Fibroblast of mammary gland (primary cell): Measurements from ENCODE around the gene TMEM50B.

ENCODE experiments used
- DNase-seq: peaks from one replicate; pipeline ENCODE4 v3.0.0-alpha.2; 2010; ENCODE audit warnings: low read depth
- H3K4me3 ChIP-seq: 2 replicates; pipeline ENCODE4 v1.5.1; 2011; ENCODE audit warnings: low read depth, mild to moderate bottlenecking, low read length, moderate library complexity; ENCODE audit not compliant: control insufficient read depth
- TF ChIP-seq, protein P1 (sequence below): conservative IDR thresholded peaks from 2 replicates; pipeline ENCODE4 v1.5.1; 2011; ENCODE audit warnings: low read depth, low read length, inconsistent platforms; ENCODE audit not compliant: control insufficient read depth, insufficient read depth

TMEM50B gene

DNA sequence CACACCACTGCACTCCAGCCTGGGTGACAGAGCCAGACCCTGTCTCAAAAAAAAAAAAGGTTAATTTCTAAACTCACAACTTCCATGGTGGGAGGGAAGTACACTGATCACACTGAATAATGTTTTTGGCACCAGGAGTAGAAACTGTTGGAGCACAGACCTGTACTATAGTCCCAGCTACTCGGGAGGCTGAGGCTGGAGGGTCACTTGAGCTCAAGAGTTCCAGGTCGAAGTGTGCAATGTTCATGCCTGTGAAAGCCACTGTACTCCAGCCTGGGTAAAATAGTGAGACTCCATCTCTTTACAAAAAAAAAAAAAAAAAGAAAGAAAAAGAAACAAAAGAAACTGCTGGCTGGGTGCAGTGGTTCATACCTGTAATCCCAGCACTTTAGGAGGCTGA is 35.3 kb downstream of the TMEM50B start:
- TF ChIP-seq, protein P1, sequence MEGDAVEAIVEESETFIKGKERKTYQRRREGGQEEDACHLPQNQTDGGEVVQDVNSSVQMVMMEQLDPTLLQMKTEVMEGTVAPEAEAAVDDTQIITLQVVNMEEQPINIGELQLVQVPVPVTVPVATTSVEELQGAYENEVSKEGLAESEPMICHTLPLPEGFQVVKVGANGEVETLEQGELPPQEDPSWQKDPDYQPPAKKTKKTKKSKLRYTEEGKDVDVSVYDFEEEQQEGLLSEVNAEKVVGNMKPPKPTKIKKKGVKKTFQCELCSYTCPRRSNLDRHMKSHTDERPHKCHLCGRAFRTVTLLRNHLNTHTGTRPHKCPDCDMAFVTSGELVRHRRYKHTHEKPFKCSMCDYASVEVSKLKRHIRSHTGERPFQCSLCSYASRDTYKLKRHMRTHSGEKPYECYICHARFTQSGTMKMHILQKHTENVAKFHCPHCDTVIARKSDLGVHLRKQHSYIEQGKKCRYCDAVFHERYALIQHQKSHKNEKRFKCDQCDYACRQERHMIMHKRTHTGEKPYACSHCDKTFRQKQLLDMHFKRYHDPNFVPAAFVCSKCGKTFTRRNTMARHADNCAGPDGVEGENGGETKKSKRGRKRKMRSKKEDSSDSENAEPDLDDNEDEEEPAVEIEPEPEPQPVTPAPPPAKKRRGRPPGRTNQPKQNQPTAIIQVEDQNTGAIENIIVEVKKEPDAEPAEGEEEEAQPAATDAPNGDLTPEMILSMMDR, result no peak
- H3K4me3 ChIP-seq, result no peak overlapping the region
- no peak for DNase-seq

- DNase-seq, result no peak
- H3K4me3 ChIP-seq, result no peak overlapping the region
- TF ChIP-seq, protein P1, result no peak
Measured at GRCh38 chr21:33443194-33443593, 36.6 kb downstream of the TMEM50B start.

DNA sequence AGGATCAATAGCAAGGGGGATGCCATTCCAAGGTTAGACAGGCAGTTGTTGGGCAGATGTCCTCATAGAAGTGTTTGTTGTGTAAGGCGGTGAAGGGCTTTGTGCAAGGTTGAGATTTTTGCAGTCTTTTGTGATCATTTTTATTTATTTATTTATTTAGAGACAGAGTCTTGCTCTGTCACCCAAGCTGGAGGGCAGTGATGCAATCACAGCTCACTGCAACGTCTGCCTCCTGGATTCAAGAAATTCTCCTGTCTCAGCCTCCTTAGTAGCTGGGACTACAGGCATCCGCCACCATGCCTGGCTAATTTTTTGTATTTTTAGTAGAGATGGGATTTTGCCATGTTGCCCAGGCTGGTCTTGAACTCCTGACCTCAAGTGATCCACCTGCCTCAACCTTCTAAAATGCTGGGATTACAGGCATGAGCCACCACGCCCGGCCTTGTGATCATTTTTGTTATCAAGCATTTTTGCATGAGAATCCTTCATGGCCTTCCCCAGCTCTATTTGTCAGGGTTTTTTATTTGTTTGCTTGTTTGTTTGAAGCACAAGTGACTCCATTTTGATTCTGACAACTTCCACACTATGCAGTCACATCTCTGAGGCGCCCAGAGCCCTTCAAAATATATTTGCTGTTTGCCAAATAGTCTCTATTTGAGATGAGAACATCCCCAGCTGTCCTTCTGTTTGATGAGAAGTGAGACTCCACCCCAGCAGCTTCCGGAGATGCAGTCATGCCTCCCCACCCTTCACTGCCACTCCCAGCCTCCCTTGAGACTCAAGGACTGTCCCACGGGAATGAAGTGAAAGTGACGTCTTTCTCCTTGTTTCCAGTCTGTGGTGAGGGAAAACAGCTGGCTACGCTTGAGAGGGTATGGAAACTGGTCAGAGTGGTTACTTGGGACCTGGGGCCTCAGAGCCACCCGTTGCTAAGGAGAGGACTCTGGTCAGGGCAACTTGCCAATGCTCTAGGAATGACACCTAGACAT is 38.0 kb downstream of the TMEM50B start:
- no peak overlapping the region for H3K4me3 ChIP-seq
- DNase-seq, result peak; percentile 83
- TF ChIP-seq, protein P1, result no peak

DNA sequence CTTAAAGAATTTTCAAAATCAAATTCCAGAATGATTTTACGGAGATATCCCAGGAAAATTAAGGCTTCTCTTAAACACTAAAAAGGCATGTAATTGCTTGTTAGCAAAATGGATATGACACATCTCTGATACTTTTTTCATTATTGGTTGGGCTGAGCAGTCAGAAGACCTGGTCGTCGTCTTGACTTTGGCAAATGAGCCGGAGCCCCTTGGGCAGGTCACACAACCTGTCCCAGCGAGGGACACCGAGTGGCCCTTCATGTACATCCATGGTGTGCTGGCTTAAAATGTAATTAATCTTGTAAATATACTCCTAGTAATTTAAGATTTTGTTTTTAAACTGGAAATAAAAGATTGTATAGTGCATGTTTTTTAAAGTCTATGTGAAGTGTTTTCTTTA is 42.6 kb downstream of the TMEM50B start:
- TF ChIP-seq, protein P1, result no peak
- H3K4me3 ChIP-seq, result no peak overlapping the region

DNA sequence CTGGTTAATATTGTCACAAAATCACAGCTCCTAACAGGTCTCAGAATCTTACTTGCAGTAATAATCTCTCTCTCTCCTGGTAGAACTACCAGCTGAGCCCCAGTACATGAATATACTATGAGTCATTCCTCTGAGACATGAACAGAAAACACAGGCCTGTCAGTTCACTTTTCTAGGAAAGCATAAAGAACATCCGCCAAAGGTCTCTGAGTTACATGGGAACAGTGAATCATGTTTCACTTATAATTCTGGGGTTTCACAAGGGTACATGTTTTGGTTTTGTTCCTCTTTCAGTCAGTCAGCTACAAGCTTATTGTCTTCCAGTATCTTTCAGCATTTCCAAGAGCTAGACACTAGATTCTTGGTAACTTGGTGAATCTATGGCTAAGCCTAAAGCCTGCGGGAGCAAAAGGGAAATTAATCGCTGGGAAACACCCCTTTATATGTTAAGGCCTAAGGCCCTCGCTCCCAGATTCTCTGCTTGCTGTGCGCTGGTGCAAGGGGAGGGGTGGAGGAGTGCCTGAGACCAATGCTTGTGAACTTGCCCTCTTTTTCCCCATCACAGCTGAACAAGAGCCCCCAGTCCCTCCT is 44.9 kb downstream of the TMEM50B start:
- DNase-seq, result peak; percentile 97
- no peak overlapping the region for H3K4me3 ChIP-seq
- TF ChIP-seq, protein P1, result no peak

More for the DNA sequence above, 42.6 kb downstream of the TMEM50B start:
- no peak for DNase-seq

DNA sequence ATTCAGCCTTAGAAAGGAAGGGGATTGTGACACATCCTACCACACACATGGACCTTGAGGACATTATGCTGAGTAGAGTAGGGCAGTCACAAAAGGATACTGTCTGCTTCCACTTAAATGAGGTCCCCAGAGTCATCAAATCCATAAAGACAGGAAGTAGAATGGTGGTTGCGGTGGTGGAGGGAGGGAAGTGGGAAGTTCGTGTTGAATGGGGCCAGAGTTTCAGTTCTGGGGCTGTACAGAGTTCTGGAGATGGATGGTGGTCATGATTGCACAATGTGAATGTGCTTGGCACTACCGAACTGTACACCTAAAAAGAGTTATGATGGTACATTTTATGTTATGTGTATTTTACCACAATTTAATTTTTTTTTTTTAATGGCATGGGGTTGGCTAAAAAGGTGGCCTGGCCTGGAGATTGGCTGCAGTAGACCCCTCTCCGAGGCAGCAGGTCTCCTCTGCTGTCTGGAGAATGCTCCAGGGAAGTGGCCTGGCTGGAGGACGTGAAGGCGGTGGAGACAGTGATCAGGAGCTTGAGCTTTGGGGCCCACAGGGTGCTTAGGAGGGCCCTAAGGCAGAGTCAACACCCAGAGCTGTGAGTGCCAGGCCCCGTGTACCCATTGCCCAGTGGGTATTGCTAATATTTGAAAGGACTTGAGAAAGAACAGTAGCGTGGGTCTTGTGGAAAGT is 46.2 kb downstream of the TMEM50B start:
- TF ChIP-seq, protein P1, result no peak
- no peak overlapping the region for H3K4me3 ChIP-seq
- peak; percentile 34 for DNase-seq
